ENCODE measurements around the gene FKBP5.
"Not testable (repeated sequence)": the region's sequence is repeated elsewhere in the genome, so short reads cannot be mapped to it uniquely, and the experiment has no call there.

The FKBP5 gene

DNA sequence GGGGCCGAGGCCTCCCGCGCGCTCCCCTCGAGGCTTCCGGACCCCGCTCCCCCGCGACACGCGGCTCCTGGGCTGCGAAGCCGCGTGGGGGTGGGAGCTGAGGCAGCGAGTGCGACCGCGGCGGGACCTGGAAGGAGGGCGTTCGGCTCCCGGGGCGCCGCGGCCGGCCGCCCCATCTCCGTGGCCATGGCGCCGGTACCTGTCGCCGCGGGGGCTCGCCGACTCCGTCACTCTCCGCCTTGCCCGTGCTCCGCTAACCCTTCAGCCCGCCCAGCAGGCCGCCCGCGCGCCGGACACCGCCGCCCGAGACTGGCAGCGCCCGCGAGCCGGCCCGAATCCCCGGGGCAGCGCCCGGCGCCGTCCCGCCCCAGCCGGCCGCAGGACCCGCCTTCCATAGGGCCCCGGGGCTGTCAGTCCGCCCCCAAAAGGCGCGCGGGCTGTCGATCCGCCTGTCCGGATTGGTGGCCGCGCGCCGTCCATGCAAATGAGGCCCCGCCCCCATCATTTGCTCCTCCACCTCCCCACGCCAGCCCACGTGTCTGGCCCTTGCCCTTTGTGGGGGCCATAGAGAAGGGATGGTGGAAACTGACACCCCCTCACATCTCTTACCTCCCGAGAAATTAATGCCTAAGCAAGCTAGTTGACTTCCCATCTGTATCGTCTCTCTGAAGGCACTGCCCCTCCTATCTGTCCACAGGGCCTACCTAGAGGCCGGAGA is at the start of gene FKBP5:
TSS of gene FKBP5 (minus strand) at position 311 of the 718 bp plus-strand sequence. CDS start 46,091 bp downstream, outside the sequence.
- DNase-seq = peak; percentile 93

DNA sequence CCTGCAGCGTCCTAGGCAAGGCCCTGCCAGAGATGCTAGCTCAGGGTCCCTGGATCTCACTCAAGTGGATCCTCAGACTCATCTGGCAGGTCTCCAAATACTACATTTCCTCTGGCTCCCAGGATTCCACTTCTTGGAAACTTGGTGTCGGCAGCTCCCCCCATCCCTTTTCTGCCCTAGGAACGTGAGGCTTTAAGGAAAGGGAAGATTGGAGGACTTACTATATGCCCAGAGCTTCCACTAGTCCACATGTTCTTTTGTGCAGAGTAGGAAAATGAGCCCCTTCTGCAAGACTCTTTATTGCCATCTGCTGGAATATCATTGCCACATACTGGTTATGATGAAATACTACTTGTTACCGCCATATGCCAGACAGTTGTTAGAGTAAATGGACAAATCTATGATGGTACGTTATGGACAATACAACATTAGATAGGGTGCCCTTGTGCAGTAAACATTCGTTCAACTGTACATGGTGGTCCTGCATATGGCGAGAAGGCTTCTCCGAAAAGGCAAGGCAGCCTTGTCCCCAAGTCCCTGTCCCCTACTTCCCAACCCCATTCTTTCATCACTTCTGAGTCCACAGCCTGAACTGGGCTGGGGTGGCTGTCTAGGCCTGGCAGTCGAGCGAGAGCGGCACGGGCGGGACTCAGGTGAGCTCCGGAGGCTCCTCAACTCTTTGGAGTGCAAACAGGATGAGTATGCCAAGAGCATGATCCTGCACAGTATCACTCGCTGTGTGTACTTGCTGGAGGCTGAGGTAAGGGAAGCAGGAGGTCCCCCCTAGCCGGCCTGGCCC is 48.9 kb upstream of the FKBP5 start:
- DNase-seq = no peak

DNA sequence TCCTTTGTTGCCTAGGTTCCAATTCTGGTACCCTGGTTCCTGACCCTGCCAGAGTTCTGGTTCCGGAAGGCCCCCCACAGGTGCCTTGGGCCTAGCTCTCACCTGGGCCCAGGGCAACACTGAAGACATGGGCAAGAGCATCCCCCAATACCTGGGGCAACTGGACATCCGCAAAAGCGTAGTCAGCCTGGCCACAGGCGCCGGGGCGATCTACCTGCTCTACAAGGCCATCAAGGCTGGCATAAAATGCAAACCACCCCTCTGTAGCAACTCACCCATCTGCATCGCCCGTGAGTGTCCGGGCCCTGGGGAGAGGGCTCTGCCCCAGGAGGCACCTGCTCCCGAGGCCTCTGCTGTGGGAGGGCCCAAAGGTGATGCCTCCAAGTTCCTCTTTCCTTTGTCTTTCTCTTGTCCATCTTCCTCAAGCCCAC is 48.3 kb upstream of the FKBP5 start, which contains the start of gene ARMC12:
TSS of gene ARMC12 (plus strand) at position 51 of the 431 bp plus-strand sequence. CDS start at position 128, 77 bp downstream.
- DNase-seq = no peak

DNA sequence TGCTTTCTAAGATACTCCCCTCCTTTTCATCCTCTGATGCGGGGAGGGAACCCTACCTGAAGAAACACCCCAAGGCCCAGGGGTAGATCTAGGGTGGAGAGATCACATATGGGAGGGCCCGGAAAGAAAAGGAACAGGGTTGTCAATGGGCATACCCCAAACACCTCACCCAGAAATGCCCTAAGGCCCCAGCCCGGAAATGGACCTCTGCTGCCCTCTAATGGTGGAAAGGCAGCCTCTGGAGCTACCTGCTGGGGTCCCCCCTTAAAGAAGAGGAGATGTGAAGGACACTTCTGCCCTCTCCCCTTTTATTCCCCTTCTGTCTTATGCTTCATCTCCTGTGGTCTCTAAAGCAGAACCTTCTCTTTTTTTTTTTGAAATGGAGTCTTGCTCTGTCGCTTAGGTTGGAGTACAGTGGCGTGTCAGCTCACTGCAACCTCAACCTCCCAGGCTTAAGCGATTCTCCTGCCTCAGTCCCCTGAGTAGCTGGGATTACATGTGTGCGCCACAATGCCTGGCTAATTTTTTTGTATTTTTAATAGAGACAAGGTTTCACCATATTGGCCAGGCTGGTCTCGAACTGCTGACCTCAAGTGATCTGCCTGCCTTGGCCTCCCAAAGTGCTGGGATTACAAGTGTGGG is 47.7 kb upstream of the FKBP5 start:
- DNase-seq = peak; percentile 80

DNA sequence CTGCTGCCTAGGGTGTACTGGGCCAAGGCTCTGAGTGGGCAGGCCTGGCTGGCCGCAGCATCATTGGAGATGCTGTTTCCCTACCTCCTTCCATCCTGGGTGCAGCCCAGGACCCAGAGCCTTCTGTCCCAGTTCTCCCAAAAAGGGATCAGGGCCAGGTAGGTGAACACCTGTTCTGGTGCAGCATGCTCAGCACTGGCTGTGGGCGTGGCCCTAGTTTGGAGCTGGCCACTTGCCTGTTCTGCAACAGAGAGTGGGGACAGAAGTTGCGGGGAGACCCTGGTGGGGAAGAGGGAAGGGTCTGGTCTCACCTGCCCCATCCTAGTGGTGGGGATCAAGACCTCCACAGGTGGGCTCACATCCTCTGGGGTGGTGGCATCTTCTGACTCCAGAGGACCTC is 46.7 kb upstream of the FKBP5 start:
- no peak for DNase-seq

DNA sequence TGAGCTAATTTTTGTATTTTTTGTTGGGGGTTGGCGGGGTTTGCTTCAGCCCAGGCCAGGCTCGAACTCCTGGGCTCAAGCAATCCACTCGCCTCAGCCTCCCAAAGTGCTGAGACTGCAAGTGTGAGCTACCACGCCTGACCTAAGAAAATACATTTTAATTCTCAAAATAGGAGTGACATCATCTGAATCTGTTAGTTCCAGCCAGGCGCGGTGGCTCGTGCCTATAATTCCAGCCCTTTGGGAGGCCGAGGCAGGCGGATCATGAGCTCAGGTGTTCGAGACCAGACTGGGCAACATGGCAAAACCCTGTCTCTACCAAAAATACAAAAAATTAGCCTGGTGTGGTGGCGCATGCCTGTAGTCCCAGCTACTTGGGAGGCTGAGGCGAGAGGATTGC is 45.6 kb upstream of the FKBP5 start:
- DNase-seq = not testable (repeated sequence)

DNA sequence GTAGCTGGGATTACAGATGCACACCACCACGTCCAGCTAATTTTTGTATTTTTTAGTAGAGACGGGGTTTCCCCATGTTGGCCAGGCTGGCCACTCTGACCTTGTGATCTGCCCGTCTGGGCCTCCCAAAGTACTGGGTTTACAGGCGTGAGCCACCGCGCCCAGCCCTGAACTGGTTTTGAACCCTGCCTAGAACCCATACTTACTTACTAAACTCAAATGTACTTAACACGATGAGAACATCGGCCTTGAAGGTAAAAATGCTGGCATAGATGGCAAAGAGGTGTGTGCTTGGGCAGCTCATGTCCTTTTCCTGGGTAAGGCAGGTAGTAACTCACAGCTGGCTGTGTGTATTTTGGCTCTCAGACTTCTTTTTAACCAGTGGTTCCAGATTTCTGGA is 44.9 kb upstream of the FKBP5 start:
- no peak for DNase-seq

DNA sequence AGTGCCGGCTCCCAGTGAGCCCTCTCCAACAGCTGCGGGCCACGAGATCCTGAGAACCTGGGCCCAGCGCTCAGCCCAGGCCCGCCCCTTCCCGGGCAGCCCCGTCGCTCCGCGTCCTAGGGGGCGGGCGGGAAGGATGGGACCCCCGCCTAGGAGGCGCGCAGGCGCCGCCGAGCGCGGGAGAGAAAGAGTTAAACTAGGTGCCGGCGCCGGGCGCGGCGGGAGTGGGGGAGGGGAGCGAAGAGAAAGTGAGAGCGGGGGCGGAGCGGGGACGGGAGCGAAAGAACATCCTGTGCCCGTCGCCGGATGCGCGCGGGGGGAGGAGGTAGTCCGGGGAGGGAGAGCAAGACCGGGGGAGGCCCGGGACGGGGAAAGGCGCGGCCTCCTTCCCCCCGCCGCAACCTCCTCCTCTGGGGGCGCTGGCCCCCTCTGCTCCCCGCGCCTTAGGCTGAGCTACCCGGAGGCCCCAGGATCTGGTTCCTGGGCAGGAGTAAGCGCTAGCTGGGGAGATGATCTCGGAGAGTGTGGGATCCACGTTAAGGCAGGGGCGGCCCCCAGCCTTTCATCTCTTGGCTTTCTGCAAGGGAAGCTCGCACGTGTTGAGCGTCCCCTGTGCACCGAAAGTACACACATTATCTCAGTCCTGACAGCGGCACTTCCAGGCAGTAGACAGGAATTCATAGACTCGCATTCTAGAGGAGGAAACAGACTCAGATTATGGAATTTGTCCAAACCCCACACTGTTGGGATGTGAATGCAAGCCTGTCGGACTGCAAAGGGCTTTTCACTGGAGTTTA is 43.2 kb upstream of the FKBP5 start:
- peak; percentile 94 for DNase-seq

DNA sequence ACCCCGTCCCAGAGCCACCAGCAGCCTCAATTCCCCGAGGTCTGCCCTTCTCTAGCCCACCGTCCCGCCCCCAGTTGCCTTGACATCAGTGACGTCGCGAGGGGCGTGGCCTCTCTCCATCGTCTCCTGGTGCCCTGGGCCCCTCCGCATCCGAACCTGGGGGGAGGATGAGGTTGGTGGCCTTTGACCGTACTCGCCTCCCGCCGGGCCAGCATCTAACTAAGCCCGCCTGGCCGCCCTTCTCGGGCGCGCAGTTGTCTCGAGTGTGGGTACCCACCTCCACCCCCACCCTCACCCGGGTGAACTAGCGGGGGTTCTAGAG is 42.7 kb upstream of the FKBP5 start:
- peak; percentile 95 for DNase-seq

DNA sequence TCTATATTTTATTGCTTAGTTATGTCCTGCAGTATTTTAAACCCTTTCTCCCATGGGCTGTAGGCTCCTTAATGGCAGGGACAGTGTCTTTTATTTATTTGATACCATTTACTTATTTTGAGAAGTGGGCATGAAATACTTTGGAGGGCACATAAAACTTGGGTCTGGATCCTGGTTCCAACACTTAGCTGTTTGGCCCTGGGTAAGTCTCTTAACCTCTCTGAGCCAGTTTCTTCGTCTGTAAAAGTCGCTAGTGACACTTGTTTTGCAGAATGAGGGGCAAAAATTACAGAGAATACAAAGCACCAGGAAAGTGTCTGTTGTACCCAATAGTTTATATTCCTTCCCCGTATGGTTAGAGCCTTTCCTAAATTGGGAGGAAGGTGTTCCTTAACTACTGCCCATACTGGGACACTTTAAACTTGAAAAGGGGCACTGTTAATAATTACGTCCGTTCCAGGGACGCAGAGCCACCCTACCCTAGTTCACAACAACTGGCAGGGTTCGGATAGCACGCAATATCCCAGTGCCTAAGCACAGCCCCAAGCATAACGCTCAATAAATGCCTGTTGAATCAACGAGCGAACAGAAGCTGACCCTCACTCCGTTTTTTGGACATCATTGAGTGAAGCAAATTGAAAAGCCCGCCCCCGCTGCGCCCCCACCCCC is 42.2 kb upstream of the FKBP5 start:
- no peak for DNase-seq

DNA sequence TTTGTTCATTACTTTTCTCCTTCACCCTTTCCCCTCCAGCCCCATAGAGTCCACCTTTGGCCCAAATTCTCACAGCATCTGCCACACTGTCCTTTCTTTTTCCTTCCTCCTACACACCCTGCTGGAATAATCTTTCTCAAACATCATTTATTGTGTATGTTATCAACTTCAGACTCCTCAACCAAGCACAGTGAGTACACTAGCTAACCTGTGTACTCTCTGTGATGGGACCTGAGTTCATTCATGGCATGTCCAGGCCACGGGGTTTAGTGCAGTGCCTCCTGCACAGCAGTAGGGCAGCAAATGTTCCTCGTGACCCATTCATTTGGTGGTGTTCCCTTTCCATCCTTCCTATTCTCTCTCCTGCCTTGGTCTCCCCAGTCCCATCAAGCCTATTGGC is 41.0 kb upstream of the FKBP5 start:
- no peak for DNase-seq

DNA sequence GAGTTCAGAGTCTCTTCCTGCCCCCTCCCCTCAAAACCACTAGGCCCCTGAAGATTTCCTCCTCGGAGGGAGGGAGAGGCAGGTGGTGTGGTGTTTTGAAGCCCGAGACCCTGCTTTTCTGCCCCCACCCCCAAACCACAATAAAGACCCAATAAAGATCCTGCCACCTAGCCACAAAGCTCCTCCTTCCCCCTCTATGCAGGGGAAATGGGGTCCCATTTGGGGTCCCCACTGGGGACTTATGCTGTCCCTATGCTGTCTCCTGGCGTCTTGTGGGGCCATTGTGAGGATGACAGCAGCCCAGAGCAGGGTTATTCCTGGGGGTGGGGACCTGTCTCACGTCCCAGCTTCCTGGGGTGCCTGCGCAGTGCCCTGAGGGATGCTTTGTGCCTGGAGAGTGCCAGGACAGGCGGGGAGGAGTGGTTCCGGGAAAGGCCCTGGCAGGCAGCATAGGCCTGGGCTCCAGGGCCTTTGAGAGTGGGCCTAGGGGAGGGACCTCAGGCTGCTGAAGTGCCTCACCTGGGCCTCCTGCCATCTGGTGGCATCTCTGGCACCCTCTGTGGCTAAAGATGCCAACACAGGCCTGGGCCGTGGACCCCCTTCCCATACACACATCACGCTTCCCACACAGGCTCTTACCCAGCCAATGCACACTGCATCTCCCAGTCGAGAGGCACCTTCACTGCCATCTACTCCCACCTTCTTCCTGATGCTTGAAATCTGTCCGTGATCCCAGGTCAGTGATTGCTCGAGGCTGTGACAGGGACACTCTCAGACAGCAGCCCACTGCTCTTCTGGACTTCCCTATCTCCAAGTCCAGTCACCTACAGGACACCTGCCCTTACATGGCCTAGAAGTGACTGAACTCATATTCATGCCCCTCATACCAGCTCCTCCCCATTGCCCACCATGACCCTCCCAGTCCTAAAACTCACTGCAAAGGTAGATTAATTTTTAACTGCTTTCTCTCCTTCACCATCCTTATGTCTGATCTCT is 40.3 kb upstream of the FKBP5 start:
- no peak for DNase-seq

DNA sequence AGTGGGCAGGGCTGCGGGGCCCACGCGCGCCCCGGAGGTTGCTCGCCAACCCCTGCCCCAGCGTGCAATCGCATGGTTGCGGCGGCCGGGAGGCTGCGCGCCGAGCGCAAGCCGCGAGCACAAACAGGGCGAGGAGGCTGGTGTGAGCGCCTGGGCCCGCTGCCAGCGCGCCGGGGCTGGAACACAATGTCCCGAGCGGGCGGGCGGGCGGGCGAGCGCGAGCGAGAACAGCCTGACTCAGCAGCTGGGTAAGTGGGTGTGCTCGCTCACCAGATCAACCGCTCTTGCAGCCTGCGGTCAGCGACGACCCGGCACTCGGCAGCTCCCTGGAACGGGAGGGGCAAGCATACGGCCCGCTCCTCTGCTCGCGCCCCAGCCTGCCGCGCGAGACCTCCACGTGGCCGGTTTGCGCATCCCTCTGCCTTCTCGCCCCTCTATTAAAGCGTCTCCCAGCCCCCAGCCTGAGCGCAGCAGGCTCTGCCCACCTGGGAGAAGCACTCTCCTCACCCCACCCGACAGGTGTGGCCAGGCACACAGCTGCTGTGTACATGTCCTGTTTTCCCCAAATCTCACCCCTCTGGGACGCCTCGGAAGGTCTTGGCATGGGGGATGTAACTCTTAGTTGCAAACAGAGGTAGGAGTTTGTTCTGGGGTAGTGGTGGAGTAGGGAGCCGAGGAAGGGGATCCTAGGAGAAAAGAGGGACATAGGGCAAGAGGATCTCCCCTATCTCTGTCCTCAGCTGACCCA is 39.4 kb upstream of the FKBP5 start:
- peak; percentile 94 for DNase-seq

DNA sequence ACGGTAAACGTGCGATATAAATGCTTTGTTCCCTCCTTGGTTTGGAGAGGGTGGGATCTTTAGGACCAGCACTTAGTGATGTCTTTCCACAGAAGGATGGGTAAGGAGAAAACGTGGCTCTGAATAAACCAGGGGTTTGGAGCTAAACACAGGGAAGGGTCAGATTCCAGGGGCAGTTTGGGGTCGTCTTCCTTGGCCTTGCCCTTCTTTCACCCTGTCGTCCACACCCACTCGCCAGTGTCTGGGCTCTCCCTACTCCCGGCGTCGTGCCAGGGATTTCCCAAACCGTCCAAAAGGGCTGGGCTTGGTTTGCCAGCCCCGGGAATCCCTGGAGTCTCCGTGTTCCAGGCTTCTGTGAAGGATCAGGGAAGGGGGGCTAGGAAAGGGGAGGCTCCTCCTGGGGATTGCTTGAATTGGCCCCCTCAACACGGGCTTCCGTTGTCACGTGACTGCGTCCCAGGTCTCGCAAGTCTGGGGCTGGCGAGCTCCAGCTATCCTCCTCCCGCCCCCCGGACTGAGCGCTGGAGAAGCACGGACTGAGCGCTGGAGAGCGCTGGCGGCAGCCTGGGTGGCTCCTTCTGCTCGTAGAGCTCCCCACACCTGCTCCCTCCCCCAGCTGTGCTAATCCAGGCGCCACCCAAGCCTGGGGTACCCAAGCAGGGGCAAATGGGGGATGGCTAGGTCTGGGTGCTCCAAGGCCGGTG is 38.7 kb upstream of the FKBP5 start:
- peak; percentile 87 for DNase-seq

DNA sequence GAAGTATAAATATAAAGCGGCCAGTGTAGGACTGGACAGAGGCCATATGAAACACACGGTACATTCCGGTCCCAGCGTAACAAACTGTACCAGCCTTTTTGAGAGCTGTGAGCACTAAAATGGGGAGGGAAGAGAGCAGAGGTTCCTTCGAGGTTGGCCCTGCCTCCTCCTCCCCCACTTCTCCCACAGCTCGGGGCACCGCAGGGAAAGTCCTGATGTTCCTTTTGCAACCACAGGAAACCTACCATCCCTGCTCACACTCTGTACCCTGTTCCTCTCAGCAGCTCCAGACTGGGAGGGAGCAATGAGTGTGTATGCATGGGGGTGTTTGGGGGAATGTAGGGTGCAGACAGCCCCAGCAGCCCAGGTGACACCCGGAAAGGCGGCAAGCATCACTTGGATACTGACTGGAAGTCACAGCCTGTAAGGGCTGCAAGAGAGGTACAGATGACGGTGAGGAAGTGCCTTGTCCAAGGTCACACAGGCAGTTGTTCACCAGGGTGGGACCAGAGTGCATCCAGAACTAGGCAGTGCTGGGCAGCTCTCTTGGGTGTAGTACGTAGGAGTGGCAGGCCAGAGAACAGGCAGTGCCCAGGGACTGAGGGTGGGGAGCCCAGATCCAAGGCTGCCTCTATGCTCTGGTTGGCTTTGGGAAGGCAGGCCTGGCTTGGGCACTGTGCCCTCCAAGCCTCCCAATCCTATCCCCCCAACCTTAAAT is 37.2 kb upstream of the FKBP5 start:
- no peak for DNase-seq

DNA sequence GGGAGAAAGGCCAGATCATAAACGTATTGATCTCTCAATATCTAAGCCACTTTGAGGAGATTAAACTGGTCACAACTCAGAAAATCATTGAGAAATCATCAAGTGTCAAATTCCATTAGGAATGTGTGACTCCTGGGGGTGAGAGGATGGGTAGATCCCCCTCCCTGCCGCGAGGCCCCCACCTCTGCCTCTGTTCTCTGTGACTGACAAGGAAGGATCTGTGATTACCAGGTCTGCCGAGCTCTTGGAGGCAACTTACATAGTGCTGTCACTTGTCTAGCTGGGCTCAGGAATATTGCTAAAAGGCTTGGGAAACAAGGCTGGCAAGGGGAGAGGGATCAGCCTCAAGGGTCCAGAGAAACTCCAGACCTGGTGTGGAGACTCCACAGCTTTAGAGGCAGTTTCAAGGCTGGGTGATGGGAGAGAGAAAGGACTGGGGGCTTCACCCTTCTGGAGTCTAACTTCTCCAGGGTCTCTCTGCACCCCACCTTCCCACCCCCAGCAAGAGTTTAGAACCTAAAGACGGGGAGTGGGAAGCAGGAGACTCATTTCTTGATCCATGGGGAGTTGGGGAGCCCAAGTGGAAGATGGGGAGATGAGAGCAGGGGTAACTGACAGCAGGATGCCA is 36.5 kb upstream of the FKBP5 start:
- DNase-seq = no peak

DNA sequence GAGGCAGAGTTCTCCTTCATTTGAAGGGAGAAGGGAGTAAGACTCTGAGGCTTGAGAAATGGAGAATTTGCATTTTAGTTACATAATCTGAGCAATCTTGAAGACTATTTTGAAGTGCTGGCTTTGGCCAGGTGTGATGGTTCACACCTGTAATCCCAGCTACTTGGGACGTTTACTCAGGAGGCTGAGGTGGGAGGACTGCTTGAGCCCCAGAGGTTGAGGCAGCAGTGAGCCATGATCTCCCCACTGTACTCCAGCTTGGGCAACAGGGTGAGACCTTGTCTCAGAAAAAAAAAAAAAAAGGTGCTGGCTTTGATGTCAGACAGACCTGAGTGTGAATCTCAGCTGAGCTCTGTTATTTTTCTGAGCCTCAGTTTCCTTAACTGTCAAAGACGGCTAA is 35.8 kb upstream of the FKBP5 start:
- DNase-seq = no peak

DNA sequence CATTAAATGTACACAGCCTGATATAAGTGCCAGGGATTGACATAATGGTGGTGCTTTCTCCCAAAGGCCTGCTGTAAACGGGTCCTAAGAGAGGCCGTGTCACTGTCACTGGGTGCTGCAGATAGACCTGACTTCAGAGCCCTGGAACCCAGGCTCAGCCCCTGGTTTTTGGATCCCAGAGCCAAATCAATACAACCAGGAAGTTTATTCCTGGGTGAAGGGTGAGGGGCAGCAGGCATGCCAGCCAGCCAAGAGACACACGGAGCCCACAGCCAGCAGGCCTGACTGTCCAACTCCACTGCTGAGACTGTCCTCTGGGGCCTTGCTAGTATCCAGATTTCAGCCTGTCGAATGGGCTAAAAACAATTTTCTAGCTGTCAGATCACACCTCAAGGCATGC is 35.3 kb upstream of the FKBP5 start:
- DNase-seq = no peak
